G401 (cell line): Measurements from ENCODE around the gene ABCB6. TPM values are rescaled to one million over a fixed set of nuclear protein-coding genes. Genes with fewer than 3 reads are reported as not detected.

ENCODE experiments used
- DNase-seq: peaks from one replicate; pipeline ENCODE4 v3.0.0-alpha.2; 2015; ENCODE audit warnings: low spot score
- in situ Hi-C: cut with HindIII; loops from 2 replicates; pipeline ENCODE4 v1.10.0; 2016; ENCODE audit warnings: low sequenced_read_pairs, mixed read lengths
- total RNA-seq: library from RNA; depleted of rRNA; stranded (reverse); fragments of >200 nt; shearing (Covaris generic); gene quantifications from 2 replicates; pipeline ENCODE4 v1.2.3, GENCODE V29; 2014

ABCB6 gene
- total RNA-seq, 1 experiment from 2014 or later = 14.1 TPM

GRCh38 chr2:219247678-219248642 lies 29.2 kb upstream of the ABCB6 start:
- no peak for DNase-seq
- in situ Hi-C loops = no loop called here

DNA sequence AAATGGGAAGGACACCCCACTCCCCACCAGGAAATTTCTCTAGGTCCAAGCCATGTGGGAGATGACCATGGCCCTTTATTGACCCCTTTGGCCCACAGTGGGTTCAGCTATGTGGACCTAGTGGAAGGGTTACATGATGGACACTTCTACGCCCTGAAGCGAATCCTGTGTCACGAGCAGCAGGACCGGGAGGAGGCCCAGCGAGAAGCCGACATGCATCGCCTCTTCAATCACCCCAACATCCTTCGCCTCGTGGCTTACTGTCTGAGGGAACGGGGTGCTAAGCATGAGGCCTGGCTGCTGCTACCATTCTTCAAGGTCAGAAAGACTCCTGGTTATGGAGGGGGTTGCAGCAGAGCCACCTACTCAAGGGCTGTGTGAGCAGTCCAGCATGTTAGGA lies 27.8 kb upstream of the ABCB6 start:
- no peak for DNase-seq
- in situ Hi-C loops = no loop called here

DNA sequence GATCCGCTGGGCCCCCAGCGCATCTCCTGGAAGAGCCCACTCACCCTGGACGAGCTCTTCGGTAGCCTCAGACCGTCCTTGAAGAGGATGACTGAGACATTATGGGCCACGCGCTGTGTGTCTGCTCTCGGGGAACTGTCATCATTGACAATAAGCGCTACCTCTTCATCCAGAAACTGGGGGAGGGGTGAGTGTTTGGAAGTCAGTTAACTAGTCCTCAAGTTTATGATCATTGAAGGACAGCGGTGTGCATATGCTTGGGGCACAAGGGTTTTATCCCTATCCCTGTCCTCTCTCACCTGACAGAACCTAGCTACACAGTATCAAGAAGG lies 27.1 kb upstream of the ABCB6 start:
- no peak for DNase-seq
- in situ Hi-C loops = no loop called here

GRCh38 chr2:219245148-219245898 lies 26.6 kb upstream of the ABCB6 start, which contains the start of the genes GLB1L and STK16:
Gene GLB1L (minus strand): TSS chr2:219245444. CDS start chr2:219243573, 1,871 bp downstream.
Gene STK16 (plus strand): TSS chr2:219245479. CDS start chr2:219246000, 521 bp downstream.
- in situ Hi-C loops = no loop called here
- DNase-seq = peak; percentile 92

GRCh38 chr2:219244789-219245147 lies 26.0 kb upstream of the ABCB6 start:
- in situ Hi-C loops = no loop called here
- no peak for DNase-seq

- in situ Hi-C loops = no loop called here
- no peak for DNase-seq
Observed at GRCh38 chr2:219243291-219243761, 24.6 kb upstream of the ABCB6 start.

DNA sequence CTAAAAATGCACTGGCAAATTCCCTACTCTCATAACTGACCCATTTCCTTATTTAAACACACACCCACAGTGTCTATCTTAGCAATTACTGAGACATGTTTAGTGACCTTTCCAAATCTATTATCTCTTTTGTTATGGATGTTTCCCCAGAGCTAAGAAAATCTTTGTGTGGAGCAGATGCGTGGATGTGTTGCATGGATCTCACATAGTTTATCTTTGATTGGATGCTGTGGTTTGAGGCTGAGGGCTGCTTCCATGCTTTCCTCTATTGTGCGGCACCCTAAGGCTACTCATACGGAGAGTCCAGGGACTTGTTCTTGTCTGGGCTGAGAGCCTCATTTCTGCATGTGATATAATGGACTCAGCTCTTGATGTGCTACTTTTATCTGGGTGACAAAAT lies 15.6 kb upstream of the ABCB6 start:
- in situ Hi-C loops = no loop called here
- DNase-seq = no peak

DNA sequence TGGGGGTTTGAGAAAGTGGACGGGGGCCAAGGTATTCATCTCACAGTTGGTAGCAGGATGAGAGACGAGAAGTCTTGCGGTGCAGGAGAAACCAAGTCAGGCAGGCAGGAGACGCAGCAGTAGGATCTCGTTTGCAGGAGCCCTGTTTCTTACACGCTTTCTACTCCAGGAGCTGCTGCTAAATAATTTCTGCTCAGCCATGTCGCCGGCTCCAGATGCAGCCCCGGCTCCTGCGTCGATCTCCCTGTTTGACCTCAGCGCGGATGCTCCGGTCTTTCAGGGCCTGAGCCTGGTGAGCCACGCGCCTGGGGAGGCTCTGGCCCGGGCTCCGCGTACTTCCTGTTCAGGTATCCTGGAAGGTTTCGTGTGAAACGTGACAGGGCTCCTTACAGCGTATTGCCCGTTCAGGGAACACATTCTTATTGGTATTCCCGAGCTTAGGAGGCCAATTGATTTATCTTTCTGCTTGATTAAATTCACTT lies 11.3 kb upstream of the ABCB6 start:
- in situ Hi-C loops = no loop called here
- no peak for DNase-seq

GRCh38 chr2:219229305-219230058 lies 10.7 kb upstream of the ABCB6 start, which contains the start of the genes ANKZF1 and ATG9A:
Gene ANKZF1 (plus strand): TSS chr2:219229806. CDS start chr2:219230258, 452 bp downstream.
Gene ATG9A (minus strand): TSS chr2:219229636. CDS start chr2:219228024, 1,612 bp downstream.
- peak; percentile 99 for DNase-seq
- in situ Hi-C loops = no loop called here

GRCh38 chr2:219228911-219229304 lies 10.2 kb upstream of the ABCB6 start:
- in situ Hi-C loops = no loop called here
- DNase-seq = no peak

DNA sequence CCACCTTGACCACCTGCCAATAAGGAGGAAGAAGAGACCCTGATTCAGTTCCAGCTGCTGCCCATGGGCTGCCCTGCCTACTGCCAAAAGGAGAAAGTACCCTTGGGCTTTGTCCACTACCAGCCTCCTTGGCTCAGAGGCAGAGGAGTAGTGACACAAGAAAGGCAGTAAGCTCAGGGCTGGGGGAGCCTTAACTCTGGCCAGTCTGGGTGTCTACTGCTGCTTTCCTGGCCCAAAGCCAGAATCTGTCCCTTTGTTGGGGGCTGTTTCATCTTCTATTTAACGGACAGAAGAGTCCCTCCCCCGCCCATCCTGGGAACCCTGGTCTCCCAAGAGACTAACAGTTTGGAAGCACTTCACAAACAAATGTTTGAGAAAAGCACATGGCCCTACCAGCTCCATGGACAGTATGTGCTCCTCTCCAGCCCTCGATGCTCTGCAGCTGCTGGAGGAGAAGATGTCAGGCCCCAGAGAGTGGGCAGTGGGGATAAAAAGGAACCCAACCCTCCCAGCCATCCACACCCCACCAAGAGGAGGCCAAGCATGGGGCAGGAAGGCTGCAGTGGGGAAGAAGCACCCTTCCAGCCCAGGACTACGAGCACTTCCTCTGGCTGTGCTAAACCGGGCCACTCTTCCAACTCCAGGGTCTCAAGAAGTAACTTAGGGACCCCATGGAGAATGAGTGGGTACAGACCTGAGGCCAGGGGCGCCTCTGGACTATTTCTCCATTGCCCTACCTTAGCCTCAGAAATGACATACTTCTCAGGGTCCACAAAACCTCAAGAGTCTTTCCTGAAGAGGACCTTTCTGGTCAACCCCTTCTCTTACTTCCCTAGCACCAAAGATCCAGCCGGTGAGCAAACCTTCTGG lies 9.5 kb upstream of the ABCB6 start:
- in situ Hi-C loops = no loop called here
- DNase-seq = no peak

DNA sequence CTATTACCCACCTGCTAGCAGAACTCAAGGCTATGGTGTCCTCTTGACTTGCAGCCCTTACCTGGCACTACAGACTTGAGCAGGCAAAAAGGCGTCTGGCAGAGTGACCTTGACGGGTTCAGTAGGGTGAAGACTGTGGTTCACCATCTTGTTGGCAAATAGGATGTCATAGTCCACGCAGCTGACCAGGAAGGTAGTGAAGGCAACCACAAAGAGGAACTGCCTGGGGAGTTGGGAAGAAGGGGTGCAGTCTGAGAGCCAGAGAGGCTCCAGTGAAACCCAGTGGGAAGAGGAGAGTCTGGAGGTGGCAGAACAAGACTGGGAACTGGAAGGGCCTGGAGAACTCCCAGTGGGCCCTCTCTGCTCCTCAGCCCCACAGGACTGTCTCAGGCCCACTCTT lies 6.6 kb upstream of the ABCB6 start:
- in situ Hi-C loops = no loop called here
- DNase-seq = no peak

DNA sequence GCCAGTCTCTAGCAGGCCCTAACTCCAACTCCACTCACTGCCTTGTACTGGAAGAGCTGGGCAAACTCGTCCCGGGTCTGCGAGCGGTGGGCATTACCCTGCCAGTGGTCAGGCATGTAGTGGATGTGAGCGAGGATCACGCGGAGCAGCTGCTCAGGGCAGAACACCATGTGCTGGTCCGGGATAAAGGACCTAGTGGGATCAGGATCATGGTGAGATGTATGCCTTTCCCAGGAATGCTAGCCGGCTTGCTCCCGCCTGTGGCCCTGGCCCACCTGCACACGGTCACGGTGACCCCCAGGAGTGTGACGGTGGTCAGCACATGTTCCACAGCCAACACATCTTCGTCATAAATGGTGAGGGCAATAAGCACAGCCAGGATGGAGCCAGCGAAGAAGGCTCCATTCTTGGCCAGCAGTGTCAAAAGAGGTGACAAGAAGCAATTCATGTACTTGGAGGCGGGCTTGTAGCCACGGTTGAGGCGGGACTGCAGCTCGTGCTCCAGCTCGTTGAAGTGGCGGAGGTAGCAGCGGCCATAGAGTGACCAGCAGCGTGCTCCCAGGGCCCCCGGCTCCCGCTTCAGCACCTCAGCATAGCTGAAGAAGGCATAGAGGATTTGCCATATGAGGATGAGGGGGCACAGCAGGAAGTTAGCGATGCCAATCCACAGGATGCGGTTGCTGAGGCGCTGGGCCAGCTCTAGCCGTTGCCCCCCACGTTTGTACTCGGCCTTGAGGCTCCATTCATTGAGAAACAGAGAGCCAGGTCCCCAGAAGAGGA lies 5.3 kb upstream of the ABCB6 start:
- no peak for DNase-seq
- in situ Hi-C loops = no loop called here

DNA sequence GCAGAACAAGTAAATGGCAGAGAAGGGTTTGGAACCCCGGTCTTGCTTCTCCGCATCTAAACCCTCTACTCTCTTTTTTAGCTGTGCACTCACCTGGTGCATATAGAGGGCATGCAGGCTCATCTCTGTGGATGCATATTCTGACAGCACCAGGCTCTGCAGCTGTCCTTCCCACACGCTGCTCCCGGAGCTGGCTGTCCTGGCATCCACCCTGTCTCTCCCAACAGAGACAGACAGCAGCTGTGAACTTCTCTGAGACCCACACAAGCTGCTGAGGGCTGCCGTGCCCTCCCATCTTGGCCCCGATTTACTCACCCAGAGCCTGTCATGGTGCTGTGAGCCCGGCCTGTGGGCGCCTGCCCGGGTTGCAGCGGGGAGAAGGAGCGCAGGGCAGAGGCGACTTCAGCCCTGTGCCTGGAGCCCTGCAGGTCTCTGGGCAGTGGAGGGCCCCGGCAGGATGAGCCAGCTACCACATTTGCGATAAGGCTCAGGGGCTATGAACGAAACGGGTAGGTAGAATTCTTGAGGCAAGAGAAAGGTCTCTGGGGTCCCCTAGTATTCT lies 3.3 kb upstream of the ABCB6 start:
- in situ Hi-C loops = no loop called here

DNA sequence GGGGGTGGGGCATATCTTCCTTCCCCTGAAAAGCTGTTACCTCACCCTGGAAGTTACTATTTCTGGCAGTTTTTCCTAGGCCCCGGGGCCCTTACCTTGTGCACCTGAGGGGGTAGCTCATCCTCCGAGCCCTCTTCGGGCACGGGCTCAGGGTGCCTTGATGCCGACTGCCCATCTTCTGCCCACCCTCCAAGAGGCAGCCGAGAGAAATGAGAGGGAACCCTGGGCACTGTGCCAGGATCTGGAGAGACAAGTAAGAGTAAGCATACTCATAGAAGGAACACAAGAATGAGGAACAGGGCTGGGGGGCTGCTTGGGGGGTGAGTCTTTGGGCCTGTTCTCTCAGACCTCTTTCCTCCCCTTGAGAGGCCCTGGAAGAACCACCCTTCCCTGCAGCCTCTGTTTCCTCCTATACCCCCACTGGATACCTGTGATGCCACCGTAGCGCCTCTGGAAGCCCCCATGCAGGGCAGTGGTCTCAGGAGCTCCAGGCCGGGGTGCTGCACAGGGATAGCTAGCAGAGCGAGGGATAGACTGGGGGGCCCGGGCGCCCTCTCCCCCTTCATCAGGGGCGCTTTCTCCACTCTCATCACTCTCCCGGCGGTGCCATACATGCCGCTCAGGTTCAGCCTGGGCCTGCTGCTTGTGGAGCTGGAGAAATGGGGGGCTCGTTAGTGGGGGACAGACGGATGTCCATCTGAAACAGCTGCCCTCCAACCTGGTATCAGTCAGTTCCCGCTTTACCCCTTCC lies 2.1 kb upstream of the ABCB6 start:
- DNase-seq = no peak
- in situ Hi-C loops = no loop called here

More for the DNA sequence above, 3.3 kb upstream of the ABCB6 start:
- no peak for DNase-seq

GRCh38 chr2:219219784-219220532 lies 1.2 kb upstream of the ABCB6 start:
- in situ Hi-C loops = no loop called here
- DNase-seq = no peak
